C4-2B (cell line): ENCODE data around the gene B4GALT5.

Experiments
- ZFX ChIP-seq: fragments of 450-650 bp; IDR thresholded peaks from 2 replicates; pipeline ENCODE4 v1.6.1; 2017
- TF ChIP-seq, protein P1 (sequence below): fragments of 450-650 bp; conservative IDR thresholded peaks from 2 replicates; pipeline ENCODE4 v1.5.1; 2017; ENCODE audit warnings: mild to moderate bottlenecking

DNA sequence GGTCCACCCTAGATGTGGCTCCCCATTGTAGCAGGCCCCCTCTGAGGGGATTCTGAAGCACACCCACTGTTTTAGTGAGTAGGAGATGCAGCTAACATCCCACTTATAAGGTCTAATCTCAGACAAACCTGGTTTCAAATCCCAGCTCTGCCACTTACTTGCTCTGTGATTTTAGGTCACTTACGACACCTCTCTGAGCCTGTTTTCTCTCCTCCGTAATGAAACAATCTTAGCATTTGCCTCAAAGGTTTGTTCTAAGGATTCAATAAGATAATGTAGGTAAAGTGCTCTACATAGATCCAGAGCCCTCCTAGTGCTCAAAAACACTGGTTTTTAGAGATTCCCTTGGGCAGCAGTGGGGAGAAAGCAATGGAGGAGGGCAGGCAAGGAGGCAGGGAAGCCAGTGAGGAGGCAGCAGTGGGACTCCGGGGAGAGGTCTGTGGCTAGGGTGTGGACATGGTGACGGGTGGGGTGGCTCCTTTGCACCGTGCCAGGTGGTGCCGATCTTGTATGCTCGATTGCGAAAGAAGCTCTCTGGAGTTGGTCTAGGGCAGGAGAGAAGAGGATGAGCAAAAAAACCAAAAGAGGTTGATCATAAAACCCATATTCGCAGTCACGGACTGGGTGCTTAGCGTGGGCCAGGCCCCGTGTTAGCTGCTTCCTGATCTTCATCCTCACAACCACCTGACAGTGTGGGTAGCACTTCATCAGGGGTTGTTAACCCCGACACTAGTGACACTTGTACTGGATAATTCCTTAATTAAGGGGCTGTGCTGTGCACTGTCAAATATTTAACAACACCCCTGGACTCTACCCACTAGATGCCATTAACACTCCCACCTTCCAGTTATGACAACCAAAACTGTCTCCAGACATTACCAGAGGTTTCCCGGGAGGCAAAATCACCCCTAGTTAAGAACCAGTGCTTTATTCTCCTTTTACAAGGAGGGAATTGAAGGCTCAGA, 129.0 kb downstream of the B4GALT5 start:
- TF ChIP-seq, protein P1, sequence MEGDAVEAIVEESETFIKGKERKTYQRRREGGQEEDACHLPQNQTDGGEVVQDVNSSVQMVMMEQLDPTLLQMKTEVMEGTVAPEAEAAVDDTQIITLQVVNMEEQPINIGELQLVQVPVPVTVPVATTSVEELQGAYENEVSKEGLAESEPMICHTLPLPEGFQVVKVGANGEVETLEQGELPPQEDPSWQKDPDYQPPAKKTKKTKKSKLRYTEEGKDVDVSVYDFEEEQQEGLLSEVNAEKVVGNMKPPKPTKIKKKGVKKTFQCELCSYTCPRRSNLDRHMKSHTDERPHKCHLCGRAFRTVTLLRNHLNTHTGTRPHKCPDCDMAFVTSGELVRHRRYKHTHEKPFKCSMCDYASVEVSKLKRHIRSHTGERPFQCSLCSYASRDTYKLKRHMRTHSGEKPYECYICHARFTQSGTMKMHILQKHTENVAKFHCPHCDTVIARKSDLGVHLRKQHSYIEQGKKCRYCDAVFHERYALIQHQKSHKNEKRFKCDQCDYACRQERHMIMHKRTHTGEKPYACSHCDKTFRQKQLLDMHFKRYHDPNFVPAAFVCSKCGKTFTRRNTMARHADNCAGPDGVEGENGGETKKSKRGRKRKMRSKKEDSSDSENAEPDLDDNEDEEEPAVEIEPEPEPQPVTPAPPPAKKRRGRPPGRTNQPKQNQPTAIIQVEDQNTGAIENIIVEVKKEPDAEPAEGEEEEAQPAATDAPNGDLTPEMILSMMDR, result no peak
- TF ChIP-seq ZFX, result no peak
